PFSK-1 (cell line): ENCODE results near the gene ACOT6.

ENCODE experiments used
- FOXP2 ChIP-seq: optimal IDR thresholded peaks from 2 replicates; pipeline ENCODE3; 2011; ENCODE audit warnings: borderline replicate concordance, control low read depth, inconsistent platforms; ENCODE audit not compliant: insufficient read depth; ENCODE audit errors: extremely low read length, extremely low read depth
- POLR2AphosphoS5 ChIP-seq: IDR thresholded peaks from 2 replicates; pipeline ENCODE4 v1.6.1; 2012; ENCODE audit warnings: low read depth, mild to moderate bottlenecking, control low read depth, low read length, moderate library complexity
- REST ChIP-seq, 2 experiments: IDR thresholded peaks; 2 replicates each; pipeline versions ENCODE4 v1.6.1 to v1.8.0; 2011 to 2012; ENCODE audit warnings: low read depth in 2 of 2, low read length in 2 of 2, control low read depth in 1 of 2, inconsistent platforms in 1 of 2, mild to moderate bottlenecking in 1 of 2, moderate library complexity in 1 of 2; ENCODE audit not compliant: insufficient read depth in 1 of 2
- SIN3A ChIP-seq: IDR thresholded peaks from 2 replicates; pipeline ENCODE4 v1.6.1; 2012; ENCODE audit warnings: mild to moderate bottlenecking, low read length, moderate library complexity, borderline replicate concordance; ENCODE audit not compliant: insufficient read depth
- TAF1 ChIP-seq: IDR thresholded peaks from 2 replicates; pipeline ENCODE4 v1.6.1; 2012; ENCODE audit warnings: low read length, control low read depth, borderline replicate concordance; ENCODE audit not compliant: insufficient read depth

GRCh38 chr14:73627151-73627558, 14.8 kb downstream of the ACOT6 start:
- TF ChIP-seq POLR2AphosphoS5: no peak
- no peak for TF ChIP-seq TAF1
- TF ChIP-seq FOXP2: no peak
- TF ChIP-seq SIN3A: no peak
- TF ChIP-seq REST (IDR thresholded peaks at IDR 0.05; ENCODE audit: insufficient read depth in 1 of 2, low read depth in 2 of 2, low read length in 2 of 2): no peak
